ENCODE data around the gene RAX. TPM values are rescaled to one million over a fixed set of nuclear protein-coding genes. Genes with fewer than 3 reads are reported as not detected.

RAX gene
- total and polyA plus RNA-seq, 8 donors = 0.05 TPM; not detected in 7

- peaks cover 0 to 1% (median under 1%) of the 10 kb centered on the region in 4 donors for H3K4me1 ChIP-seq
- intact Hi-C loops (cut with DNase I; ENCODE audit: low total_unique reads) = no loop called here
- H3K27ac ChIP-seq = no peak overlapping the region
- DNase-seq = no peak
- no peaks in the 10 kb centered on the region for H3K9me3 ChIP-seq
- TF ChIP-seq POLR2AphosphoS5 (IDR thresholded peaks at IDR 0.05) (no peak), POLR2A (IDR thresholded peaks at IDR 0.05) (no peak), CTCF (IDR thresholded peaks at IDR 0.05) (no peak), EP300 (IDR thresholded peaks at IDR 0.05) (no peak)
- H3K36me3 ChIP-seq = no peaks in the 10 kb centered on the region
- peaks cover 0 to 100% (median 51%) of the 10 kb centered on the region in 3 donors for H3K27me3 ChIP-seq
- 61 to 77% (median 70%) methylated on average over 3 of the region's 3 CpGs for WGBS, 5 donors
- no peak overlapping the region for H3K4me3 ChIP-seq
Measured at GRCh38 chr18:59279193-59279592, 5.9 kb upstream of the RAX start.

GRCh38 chr18:59278793-59279192 lies 5.5 kb upstream of the RAX start:
- H3K27me3 ChIP-seq = peaks cover 0 to 100% (median 51%) of the 10 kb centered on the region in 3 donors
- peaks cover 3 to 5% (median 5%) of the 10 kb centered on the region in 4 donors for H3K4me1 ChIP-seq
- intact Hi-C loops (cut with DNase I; ENCODE audit: low total_unique reads) = no loop called here
- no peak overlapping the region for H3K27ac ChIP-seq
- no peak for DNase-seq
- H3K36me3 ChIP-seq = no peaks in the 10 kb centered on the region
- no peak for TF ChIP-seq POLR2AphosphoS5 (IDR thresholded peaks at IDR 0.05)
- TF ChIP-seq POLR2A (IDR thresholded peaks at IDR 0.05) = no peak
- no peak for TF ChIP-seq CTCF (IDR thresholded peaks at IDR 0.05)
- no peak for TF ChIP-seq EP300 (IDR thresholded peaks at IDR 0.05)
- no peaks in the 10 kb centered on the region for H3K9me3 ChIP-seq
- 53 to 70% (median 69%) methylated on average over 5 of the region's 5 CpGs for WGBS, 5 donors
- no peak overlapping the region for H3K4me3 ChIP-seq

- Histone ChIP-seq H3K36me3 (no peaks in the 10 kb centered on the region), H3K27me3 (peaks cover 15 to 100% (median 72%) of the 10 kb centered on the region in 3 donors), H3K9me3 (peaks cover 0 to 11% (median 0%) of the 10 kb centered on the region in 4 donors), H3K4me3 (no peak overlapping the region), H3K4me1 (peaks cover 18 to 28% (median 25%) of the 10 kb centered on the region in 4 donors), H3K27ac (no peak overlapping the region)
- no peak for TF ChIP-seq POLR2AphosphoS5 (IDR thresholded peaks at IDR 0.05)
- TF ChIP-seq EP300 (IDR thresholded peaks at IDR 0.05) = no peak
- TF ChIP-seq CTCF (IDR thresholded peaks at IDR 0.05) = no peak
- no peak for TF ChIP-seq POLR2A (IDR thresholded peaks at IDR 0.05)
- no peak for DNase-seq
- intact Hi-C loops (cut with DNase I; ENCODE audit: low total_unique reads) = no loop called here
- WGBS, 5 donors = 20 to 26% (median 24%) methylated on average over 5 of the region's 5 CpGs
Measured at GRCh38 chr18:59276047-59276446, 2.8 kb upstream of the RAX start.

GRCh38 chr18:59275406-59275949 lies 2.2 kb upstream of the RAX start:
- Histone ChIP-seq H3K36me3 (no peaks in the 10 kb centered on the region), H3K9me3 (peaks cover 0 to 11% (median 0%) of the 10 kb centered on the region in 4 donors), H3K4me3 (no peak overlapping the region), H3K27ac (no peak overlapping the region), H3K27me3 (peaks cover 15 to 100% (median 77%) of the 10 kb centered on the region in 3 donors), H3K4me1 (peaks cover 18 to 28% (median 25%) of the 10 kb centered on the region in 4 donors)
- no peak for TF ChIP-seq EP300 (IDR thresholded peaks at IDR 0.05)
- intact Hi-C loops (cut with DNase I; ENCODE audit: low total_unique reads) = no loop called here
- no peak for DNase-seq
- 20 to 38% (median 25%) methylated on average over 4 to 6 of the region's 6 CpGs for WGBS, 5 donors

- Histone ChIP-seq H3K36me3 (no peaks in the 10 kb centered on the region), H3K4me1 (peaks cover 18 to 32% (median 26%) of the 10 kb centered on the region in 4 donors), H3K4me3 (no peak overlapping the region), H3K27me3 (peaks cover 15 to 100% (median 81%) of the 10 kb centered on the region in 3 donors), H3K27ac (no peak overlapping the region), H3K9me3 (peaks cover 0 to 11% (median 0%) of the 10 kb centered on the region in 4 donors)
- WGBS, 5 donors = 11 to 18% (median 14%) methylated on average over 16 to 18 of the region's 18 CpGs
- intact Hi-C loops (cut with DNase I; ENCODE audit: low total_unique reads) = no loop called here
- TF ChIP-seq CTCF (IDR thresholded peaks at IDR 0.05) = no peak
- no peak for TF ChIP-seq POLR2A (IDR thresholded peaks at IDR 0.05)
- no peak for TF ChIP-seq EP300 (IDR thresholded peaks at IDR 0.05)
- TF ChIP-seq POLR2AphosphoS5 (IDR thresholded peaks at IDR 0.05) = no peak
- DNase-seq = no peak
Measured at GRCh38 chr18:59274533-59274928, 1.3 kb upstream of the RAX start.

Measured in stomach (tissue), 9 donors.